GM19372 (cell line): ENCODE measurements around the gene C1orf122.

Experiments
- ATAC-seq: cut with Tn5 transposase; IDR thresholded peaks from one replicate; pipeline ENCODE4 v1.9.1; 2021; ENCODE audit warnings: mild to moderate bottlenecking, low read depth, moderate library complexity; ENCODE audit not compliant: unreplicated experiment

C1orf122 gene

DNA sequence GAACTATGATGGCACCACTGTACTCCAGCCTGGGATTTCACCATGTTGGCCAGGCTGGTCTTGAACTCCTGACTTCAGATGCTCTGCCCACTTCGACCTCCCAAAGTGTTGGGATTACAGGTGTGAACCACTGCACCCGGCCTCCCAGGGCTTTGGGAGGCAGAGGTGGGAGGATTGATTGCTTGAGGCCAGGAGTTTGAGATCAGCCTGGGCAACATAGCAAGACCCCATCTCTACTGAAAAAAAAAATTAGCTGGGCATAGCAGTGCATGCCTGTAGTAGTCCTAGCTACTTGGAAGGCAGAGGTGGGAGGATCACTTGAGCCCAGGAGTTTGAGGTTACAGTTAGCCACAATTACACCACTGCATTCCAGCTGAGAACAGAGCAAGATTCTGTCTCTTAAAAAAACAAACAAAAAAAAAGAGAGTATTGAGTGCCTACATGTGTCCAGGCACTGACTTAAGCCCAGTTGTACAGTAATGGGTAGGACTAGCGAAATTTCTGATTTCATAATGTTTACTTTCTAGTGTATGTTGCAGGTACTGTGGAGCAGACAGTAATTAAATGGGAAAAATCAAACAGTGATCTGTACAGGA, 9.7 kb upstream of the C1orf122 start:
- ATAC-seq = no peak

DNA sequence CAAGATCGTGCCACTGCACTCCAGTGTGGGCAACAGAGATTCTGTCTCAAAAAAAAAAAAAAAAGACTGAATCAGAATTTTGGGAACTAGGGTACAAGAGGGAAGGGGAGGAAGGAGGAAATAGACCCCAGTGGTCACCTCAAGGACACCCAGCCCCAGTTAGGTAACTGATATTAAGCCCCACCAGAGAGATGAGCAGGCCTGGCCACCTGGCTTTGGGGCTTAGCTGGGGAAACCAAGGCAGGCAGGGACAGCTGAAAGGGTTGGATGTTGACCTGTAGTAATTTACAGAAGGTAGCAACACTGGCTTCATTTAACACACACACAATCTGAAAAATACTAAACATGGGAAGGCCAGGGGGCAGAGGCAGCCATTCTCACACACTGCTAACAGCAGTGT, 5.2 kb upstream of the C1orf122 start:
- ATAC-seq = no peak

DNA sequence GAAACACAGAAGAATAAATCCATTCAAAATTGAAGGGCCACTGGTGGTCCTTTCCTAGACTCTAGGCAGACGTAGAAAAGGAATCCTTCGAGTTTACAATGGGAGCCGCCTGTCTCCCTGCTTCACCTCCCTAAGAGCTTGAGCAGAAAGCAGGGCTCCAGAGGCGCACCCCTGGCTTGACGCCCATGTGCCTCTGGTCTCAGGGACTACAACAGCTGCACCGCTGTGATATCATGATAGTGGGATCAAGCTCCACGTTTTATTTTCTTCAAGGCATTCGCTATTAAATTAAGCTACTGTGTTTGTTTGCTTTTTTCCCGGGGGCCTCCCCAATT, 403 bp upstream of the C1orf122 start:
- ATAC-seq = no peak

DNA sequence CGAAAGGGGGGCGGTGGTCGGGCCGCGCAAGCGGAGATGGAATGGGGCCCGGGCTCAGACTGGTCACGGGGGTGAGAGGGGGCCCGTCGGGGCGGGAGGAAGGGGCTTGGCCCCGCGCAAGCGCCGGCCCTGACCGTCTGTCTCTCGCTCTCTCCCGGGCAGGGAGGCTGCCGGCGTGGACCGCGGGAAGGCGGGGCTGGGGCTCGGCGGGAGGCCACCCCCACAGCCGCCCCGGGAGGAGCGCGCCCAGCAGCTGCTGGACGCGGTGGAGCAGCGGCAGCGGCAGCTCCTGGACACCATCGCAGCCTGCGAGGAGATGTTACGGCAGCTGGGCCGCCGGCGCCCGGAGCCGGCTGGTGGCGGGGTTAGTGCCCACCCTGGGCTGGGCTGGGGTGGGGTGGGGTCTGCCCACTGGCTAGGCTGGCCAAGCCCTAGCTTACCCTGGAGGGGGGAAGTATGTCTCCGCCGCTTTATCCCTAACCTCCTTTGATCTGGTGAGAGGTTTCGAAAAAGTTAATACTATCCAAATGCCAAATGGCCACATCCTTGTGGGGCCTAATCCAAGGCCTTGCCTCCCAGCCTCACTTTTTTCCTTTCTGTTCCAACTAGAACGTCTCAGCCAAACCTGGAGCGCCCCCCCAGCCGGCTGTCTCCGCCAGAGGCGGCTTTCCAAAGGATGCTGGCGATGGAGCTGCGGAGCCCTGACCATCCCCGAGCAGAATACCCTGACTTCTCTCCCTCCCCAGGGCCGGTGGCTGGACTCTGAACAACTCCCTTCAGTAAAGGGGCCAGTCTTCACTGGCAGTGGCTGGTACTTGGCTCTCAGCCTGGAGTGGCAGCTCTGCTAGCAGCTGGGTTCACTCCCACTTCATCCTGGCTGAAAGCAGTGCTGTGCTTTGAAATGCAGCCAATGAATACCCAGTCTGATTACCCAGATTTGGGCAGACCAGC, 1.1 kb downstream of the C1orf122 start:
- peak; percentile 35 for ATAC-seq

DNA sequence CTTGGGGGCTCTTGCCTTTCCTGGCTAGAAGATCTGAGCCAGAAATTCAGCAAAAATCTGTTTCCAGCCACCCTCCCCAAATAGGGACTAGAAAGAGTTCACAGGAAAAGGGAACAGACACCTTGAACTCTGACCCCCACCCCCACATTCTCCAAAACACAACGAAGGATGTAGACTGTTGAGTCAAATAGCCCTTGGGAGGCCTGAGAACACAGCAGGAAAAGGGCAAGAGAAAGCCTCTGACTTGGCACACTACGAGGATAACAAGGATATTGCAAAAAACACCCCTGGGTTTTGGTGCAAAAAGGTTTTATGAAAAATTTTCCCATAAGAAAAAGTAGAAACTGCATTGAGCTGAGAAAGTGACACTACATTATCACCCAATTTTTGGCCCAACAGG, 2.4 kb downstream of the C1orf122 start:
- ATAC-seq = no peak

DNA sequence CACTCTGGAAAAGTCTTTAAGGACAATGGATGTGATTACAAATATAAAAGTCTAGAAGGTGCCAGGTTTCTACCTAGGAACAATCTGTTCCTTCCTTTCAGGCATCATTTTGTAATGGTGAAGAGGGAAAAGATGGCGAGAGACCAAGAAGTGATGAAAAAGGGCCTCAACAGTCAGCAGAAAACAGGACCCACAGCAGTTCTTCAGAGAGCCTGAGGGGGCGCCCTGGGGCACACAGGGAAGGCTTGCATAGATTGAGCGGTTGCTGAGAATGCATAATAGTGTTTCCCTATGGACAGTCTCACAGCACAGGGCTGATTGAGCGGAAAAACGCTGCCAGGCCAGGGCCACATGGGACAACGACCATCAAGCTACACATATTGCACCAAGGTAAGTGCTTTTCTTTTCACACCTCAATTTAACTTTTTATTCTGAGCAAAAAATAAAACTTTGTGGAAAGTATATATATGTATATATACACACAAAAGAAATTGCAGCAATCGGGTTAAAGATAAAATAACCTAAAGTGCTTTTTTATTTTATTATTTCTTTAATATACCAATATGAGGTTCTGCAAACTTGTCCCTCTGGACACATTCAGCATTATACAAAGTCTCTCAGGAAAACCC, 3.6 kb downstream of the C1orf122 start:
- no peak for ATAC-seq

DNA sequence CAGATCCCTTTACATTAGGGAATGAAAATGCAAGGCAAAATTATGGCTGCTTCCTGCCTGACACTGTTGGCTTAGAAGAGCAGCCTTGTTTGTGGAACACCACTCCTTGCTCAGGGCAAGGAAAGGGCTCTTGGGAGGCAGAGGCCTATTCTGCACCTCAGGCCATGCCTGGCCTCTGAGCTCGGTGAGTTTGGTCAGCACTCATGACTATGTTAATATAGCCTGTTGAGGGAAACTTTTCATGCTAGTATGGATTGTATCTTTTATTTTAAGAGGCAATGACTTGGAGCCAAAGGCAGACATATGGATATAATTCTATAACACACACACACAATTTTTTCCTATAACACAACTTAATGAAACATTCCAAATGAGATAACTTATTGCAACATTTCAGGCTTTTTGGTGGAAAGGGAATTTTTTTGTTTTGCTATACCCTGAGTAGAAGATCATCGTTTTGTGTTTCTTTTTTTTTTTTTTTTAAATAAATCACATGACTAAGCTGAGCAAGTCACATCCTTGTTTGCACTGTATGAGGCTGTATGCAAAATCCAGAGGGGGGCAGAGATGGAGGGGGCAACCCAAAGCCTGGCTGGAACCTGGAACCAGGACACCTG, 6.0 kb downstream of the C1orf122 start:
- no peak for ATAC-seq

DNA sequence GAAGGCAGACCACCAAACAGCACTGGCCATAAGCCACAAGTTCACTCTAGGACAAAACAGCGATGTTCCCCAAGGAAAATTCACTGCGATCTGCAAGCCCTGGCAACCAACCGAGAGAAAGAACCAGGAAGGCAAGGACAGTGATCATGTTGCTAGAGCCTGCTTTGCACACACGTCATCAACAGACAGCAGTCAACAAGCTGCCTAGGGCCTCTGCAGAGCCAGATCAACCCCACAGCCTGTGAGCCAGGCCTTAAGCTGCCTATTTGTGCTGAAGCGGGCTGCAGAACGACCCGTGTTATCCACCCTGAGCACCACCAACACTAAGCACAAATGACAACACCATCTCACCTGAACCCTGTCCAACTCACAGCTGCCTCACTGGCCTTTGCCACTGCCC, 6.7 kb downstream of the C1orf122 start:
- no peak for ATAC-seq

DNA sequence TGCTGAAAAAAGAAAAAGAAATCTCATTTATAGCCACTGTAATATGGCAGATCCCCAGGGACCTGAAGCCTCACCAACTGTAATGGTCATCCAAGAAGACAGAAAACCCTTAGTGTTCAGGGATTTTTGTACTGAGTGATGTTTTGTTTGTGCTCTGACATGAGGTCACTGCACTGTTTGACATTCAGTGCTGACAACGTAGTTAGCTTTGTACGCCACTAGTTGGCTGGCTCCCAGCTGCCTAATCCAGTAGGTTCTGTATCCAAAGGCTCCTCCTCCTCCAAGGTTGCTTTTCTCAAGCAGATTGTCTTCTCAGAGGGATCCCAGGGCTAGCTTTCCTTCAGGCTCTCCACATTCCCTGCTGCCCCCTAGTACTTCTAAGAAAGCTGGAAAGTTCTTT, 9.9 kb downstream of the C1orf122 start:
- ATAC-seq = no peak

DNA sequence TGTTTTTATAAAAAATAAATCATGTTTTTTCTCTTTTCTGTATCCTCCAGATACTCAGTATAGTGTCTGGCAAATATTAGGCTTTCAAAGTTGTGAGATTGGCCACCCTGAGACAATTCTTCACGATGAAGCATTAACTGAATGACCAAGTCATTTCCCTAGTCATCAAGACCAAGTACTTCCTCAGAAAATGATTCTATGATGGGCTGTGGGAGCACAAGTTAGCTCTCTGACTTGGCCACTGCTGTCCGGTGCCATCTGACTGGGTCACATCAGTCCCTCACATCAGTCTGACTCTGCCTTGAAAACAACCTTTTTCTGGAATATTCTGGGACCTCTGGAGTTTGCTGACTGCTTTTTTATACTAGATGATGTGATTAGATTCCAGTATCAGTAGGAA, 13.9 kb downstream of the C1orf122 start:
- ATAC-seq = no peak

DNA sequence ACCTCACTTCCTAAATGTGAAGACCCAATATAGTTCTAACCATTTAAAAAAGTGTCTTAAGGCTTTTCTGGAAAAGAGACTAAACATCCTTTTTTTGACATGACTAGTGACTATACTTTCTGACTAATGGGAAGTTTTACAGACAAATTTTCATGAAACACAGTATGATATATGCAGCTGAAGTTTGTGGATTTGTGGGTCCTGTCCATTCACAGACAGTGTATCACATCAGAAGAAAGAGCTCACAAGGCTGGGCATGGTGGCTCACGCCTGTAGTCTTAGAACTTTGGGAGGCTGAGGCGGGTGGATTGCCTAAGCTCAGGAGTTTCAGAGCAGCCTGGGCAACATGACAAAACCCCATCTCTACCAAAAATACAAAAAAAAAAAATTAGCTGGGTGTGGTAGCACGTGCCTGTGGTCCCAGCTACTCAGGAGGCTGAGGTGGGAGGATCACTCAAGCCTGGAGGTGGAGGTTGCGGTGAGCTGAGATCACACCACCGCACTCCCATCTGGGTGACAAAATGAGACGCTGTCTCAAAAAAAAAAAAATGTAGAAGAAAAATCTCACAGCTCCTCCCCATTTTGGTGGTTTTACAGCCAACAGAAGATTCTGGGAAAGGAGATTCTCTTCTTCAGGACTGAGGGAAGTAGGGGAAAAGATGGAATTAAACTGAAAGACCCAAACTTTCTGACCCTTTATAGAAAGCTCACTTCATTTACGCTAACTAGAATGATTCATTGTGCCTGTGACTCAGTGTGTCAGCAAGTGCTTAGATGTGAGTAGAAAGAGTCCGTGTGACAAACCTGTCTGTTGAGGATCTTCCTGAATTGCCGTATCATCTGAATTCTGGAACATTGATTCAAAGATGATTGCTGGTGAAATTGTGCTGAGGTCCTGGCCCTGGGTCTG, 15.6 kb downstream of the C1orf122 start:
- ATAC-seq = no peak

DNA sequence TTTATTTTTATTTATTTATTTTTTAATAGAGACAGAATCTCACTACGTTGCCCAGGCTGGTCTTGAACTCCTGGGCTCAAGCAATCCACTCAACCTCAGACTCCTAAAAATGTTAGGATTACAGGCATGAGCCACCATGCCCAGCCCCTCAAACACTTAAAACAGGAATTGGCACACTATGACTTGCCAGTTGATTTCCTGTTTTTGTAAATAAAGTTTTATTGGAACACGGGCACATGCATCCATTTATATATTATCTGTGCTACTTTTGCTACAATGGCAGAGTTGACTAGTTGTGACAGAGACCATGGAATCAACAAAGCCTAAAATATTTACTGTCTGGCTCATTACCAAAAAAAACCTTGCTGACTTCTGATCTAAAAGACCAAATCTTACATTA, 16.4 kb downstream of the C1orf122 start:
- no peak for ATAC-seq

DNA sequence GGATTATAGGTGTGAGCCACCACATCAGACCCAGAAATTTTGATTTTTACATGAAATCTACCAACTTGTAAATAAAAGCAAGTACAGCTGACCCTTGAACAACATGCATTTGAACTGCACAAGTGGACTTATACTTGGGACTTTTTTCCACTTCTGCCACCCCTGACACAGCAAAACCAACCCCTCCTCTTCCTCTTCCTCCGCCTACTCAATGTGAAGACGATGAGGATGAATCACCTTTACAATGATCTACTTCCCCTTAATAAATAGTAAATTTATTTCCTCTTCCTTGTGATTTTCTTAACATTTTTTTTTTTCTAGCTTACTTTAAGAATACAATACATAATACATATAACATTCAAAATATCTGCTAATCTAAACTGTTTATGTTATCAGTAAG, 17.9 kb downstream of the C1orf122 start:
- ATAC-seq = no peak

DNA sequence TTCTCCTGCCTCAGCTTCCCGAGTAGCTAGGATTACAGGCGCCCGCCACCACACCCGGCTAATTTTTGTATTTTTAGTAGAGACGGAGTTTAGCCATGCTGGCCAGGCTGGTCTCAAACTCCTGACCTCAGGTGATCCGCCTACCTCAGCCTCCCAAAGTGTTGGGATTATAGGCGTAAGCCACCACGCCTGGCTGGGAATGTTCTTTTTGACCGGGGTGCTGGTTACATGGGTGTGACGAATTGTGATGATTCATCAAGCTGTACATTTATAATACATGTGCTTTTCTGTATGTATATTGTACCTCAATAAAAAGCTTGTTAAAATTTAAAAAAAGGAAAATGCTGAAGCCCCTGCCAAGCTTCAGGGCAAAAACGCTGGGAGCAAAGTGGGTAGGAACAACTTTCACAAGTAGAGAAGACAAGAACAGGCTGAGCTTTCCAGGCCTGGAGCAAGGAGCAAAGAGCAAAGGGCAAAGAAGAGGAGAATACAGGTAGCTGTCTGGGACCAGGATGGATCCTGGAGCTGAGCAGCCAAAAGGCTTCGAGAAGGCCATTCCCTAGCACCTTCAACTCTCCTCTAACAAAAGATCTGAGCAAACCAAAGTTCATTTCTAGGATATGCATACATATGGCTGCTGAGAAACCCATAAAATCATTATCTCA, 21.0 kb downstream of the C1orf122 start:
- ATAC-seq = no peak

DNA sequence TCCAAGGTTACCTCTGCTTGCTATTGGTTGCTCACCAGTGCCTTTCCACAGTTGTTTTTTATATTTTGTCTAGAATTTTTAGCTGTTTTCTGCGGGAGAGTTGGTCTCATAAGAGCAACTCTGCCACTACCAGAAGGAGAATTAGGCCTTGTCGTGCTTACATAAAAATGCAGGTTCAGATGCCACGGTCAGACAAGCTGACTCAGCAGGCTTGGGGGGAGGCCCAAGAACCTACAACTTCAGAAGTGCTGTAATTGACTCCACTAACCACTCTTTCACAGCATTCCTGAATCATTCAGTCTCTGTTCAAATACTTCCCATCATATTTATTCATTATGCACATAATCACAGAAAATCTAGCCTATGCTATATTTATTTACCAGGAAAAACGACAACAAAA, 23.5 kb downstream of the C1orf122 start:
- no peak for ATAC-seq

DNA sequence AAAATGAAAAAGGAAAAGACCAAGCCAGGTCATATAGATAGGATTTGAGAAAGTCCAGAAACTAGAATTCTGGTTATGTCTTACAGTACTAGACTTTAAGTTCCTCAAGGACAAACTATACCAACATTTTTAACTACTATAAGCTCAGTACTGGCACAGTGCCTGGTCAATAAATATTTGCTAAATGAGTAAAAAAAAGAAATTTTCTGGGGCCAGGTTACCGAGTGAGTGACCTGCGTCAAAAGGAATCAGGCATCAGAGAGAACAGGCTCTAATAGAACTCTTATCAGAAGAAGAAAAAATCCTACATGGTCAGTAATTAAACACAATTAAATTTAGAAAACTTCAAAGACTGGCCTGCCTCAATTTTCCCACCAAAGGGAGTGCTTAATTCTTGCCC, 24.2 kb downstream of the C1orf122 start:
- ATAC-seq = no peak

DNA sequence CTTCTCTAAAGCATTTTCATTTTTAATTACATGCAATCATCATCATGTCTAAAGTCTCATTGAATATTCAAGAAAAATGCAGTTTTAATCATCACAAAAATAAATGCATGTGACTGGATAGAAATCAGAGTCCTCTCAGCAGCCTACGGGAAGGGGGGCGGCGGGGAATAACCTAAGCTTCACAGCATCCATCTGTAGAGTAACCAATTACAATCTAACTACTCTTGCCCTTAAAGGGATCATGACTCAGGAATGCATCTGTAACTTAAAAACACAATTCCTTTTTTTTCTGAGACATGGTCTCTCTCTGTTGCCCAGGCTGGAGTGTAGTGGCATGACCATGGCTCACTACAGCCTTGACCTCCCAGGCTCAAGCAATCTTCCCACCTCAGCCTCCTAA, 29.2 kb downstream of the C1orf122 start:
- no peak for ATAC-seq

DNA sequence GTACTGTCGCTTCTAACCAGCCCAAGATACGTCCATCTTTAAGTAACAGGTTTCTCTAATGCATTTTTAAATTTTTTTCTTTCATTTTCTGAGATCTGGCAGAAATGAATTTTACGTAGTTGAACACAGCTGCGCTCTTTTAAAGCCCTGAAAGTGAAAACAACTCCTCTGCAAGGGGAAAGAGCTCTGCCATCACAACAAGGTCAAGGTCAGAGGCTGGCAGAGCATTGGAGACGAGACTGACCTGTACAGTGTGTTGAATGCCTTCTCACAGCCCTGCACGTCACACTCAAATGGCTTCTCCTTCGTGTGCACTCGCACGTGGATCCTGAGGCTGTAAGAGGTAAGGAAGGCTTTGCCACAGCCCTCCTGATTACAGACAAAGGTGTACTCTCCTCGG, 32.1 kb downstream of the C1orf122 start:
- ATAC-seq = no peak

DNA sequence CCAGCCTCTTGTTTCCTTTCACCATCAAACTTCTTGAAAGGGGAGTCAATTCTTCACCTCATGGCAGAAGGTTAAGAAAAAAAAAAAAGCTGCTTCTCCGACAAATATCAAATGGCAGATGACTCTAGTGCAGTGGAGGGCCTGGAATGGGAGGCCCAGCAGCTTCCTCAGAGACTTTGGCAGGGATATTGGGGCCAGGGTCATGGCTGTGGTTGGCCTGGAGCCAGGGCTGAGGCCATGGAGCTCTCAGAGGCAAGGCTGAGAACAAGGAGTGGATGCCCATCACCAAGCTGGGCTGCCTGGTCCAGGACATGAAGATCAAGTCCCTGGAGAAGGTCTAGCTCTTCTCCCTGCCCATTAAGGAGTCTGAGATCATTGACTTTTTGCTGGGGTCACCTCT, 33.1 kb downstream of the C1orf122 start:
- no peak for ATAC-seq

DNA sequence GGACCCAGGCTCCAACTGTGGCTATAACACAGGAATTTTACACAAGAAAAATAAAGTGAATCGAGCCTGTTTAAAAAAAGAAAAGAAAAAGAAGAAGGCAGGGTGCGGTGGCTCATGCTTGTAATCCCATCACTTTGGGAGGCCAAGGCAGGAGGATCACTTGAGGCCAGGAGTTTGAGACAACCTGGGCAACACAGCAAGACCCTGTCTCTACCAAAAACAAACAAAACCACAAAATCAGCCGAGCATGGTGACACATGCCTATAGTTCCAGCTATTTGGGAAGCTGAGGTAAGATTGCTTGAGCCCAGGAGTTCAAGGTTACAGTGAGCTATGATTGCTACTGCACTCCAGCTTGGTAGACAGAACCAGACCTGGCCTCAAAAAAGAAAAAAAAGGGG, 34.1 kb downstream of the C1orf122 start:
- ATAC-seq = no peak
